HL-60 (cell line): Measurements from ENCODE around the gene ANKS1B.

Source experiments
- DNase-seq, 2 experiments: peaks; one replicate each; pipeline ENCODE4 v3.0.0-alpha.2; 2010 to 2020; ENCODE audit warnings: low read depth in 1 of 2, low spot score in 1 of 2
- H3K27ac ChIP-seq: fragments of 250-450 bp; sonication (Bioruptor Pico); replicated peaks from 2 replicates; pipeline ENCODE4 v1.5.1; 2020; ENCODE audit warnings: mild to moderate bottlenecking, moderate library complexity
- H3K27me3 ChIP-seq: fragments of 250-450 bp; sonication (Bioruptor Pico); 2 replicates; pipeline ENCODE4 v1.5.1; 2021; ENCODE audit warnings: mild to moderate bottlenecking, moderate library complexity; ENCODE audit not compliant: insufficient read depth, poor library complexity, severe bottlenecking
- H3K4me3 ChIP-seq: replicated peaks from 2 replicates; pipeline ENCODE4 v1.5.1; 2011; ENCODE audit warnings: mild to moderate bottlenecking, control low read depth, low read length; ENCODE audit not compliant: insufficient read depth
- CTCF ChIP-seq: IDR thresholded peaks from one replicate; pipeline ENCODE4 v1.5.1; 2011; ENCODE audit warnings: low read length, control low read depth, inconsistent platforms; ENCODE audit not compliant: insufficient read depth
- GABPA ChIP-seq: IDR thresholded peaks from 2 replicates; pipeline ENCODE4 v1.6.1; 2012; ENCODE audit warnings: low read depth
- POLR2AphosphoS5 ChIP-seq: IDR thresholded peaks from 2 replicates; pipeline ENCODE4 v1.6.1; 2012; ENCODE audit warnings: low read depth
- REST ChIP-seq: IDR thresholded peaks from 2 replicates; pipeline ENCODE4 v1.6.1; 2012; ENCODE audit warnings: low read depth; ENCODE audit not compliant: insufficient replicate concordance
- SPI1 ChIP-seq: IDR thresholded peaks from 2 replicates; pipeline ENCODE4 v1.6.1; 2012; ENCODE audit warnings: low read depth, mild to moderate bottlenecking, borderline replicate concordance

Gene ANKS1B

GRCh38 chr12:99948370-99948769, 36.4 kb downstream of the ANKS1B start:
- H3K27ac ChIP-seq: no peak overlapping the region
- no peak overlapping the region for H3K4me3 ChIP-seq
- DNase-seq: no peak
- TF ChIP-seq SPI1: no peak
- TF ChIP-seq REST: no peak
- no peak for TF ChIP-seq GABPA
- H3K27me3 ChIP-seq: peaks cover 2% of the 10 kb centered on the region

- no peak for DNase-seq
- Histone ChIP-seq H3K27me3 (peaks cover 2% of the 10 kb centered on the region), H3K4me3 (no peak overlapping the region), H3K27ac (no peak overlapping the region)
- TF ChIP-seq GABPA (no peak), SPI1 (no peak), CTCF (no peak), POLR2AphosphoS5 (no peak), REST (no peak)
These were observed 38.6 kb downstream of the ANKS1B start for GRCh38 chr12:99946131-99946530.

GRCh38 chr12:99935608-99936007, 49.1 kb downstream of the ANKS1B start:
- Histone ChIP-seq H3K27ac (no peak overlapping the region), H3K4me3 (no peak overlapping the region), H3K27me3 (peaks cover 4% of the 10 kb centered on the region)
- TF ChIP-seq CTCF (no peak), SPI1 (no peak), GABPA (no peak), POLR2AphosphoS5 (no peak), REST (no peak)
- no peak for DNase-seq
